ENCODE data around the gene CGB8. TPM values are rescaled to one million over a fixed set of nuclear protein-coding genes. Genes with fewer than 3 reads are reported as not detected.
A peak's percentile ranks its signal among the peaks of the same experiment; 100 is the strongest.
"Not testable (repeated sequence)": the region's sequence is repeated elsewhere in the genome, so short reads cannot be mapped to it uniquely, and the experiment has no call there.

Gene CGB8
- total RNA-seq, 1 experiment from 2014 or later = not detected

GRCh38 chr19:49036815-49037214 lies 12.1 kb downstream of the CGB8 start, which contains the start of gene CGB1:
CGB1 (minus strand) TSS chr19:49036895; CDS start chr19:49036711, 184 bp downstream.
- H3K9me3 ChIP-seq (ENCODE audit: control insufficient read depth, insufficient read depth, low read depth, low read length); BruUV-seq (replicated peaks); ATAC-seq; in situ Hi-C loops (cut with HindIII; ENCODE audit: low pct_unique_long_range_greater_than_20kb, low sequenced_read_pairs); H3K27me3 ChIP-seq (ENCODE audit: control insufficient read depth, insufficient read depth, low read length); CTCF ChIA-PET; intact Hi-C loops (cut with micrococcal nuclease; ENCODE audit: unreplicated experiment); POLR2A ChIA-PET; DNase-seq (ENCODE audit: low read depth, low spot score); H3K27ac ChIP-seq (ENCODE audit: low read length); H3K4me1 ChIP-seq (ENCODE audit: control insufficient read depth, insufficient read depth, low read length); H3K36me3 ChIP-seq (ENCODE audit: control insufficient read depth, insufficient read depth, low read length); H3K4me3 ChIP-seq (ENCODE audit: low read depth in 2 of 2, low read length in 2 of 2): not testable (repeated sequence)
- TF ChIP-seq CTCF (IDR thresholded peaks at IDR 0.05) = peak; percentile 80
- peak; percentile 54; the same call in 1 of the 2 replicates for TF ChIP-seq TCF7L2 (IDR thresholded peaks at IDR 0.05; ENCODE audit: low read depth, low read length)

- intact Hi-C loops (cut with micrococcal nuclease; ENCODE audit: unreplicated experiment); BruUV-seq (replicated peaks); POLR2A ChIA-PET; in situ Hi-C loops (cut with HindIII; ENCODE audit: low pct_unique_long_range_greater_than_20kb, low sequenced_read_pairs); H3K36me3 ChIP-seq (ENCODE audit: control insufficient read depth, insufficient read depth, low read length); H3K27me3 ChIP-seq (ENCODE audit: control insufficient read depth, insufficient read depth, low read length); CTCF ChIA-PET; H3K4me1 ChIP-seq (ENCODE audit: control insufficient read depth, insufficient read depth, low read length); H3K9me3 ChIP-seq (ENCODE audit: control insufficient read depth, insufficient read depth, low read depth, low read length); H3K4me3 ChIP-seq (ENCODE audit: low read depth in 2 of 2, low read length in 2 of 2); DNase-seq (ENCODE audit: low read depth, low spot score); ATAC-seq; H3K27ac ChIP-seq (ENCODE audit: low read length): not testable (repeated sequence)
- peak; percentile 69 for TF ChIP-seq CTCF (IDR thresholded peaks at IDR 0.05)
Measured at GRCh38 chr19:49031642-49032301, 17.1 kb downstream of the CGB8 start, which contains the start of gene CGB2. CGB2 (plus strand) TSS chr19:49031890; CDS start chr19:49032096, 206 bp downstream.

- H3K36me3 ChIP-seq (ENCODE audit: control insufficient read depth, insufficient read depth, low read length); ATAC-seq; CTCF ChIA-PET; POLR2A ChIA-PET; in situ Hi-C loops (cut with HindIII; ENCODE audit: low pct_unique_long_range_greater_than_20kb, low sequenced_read_pairs); H3K9me3 ChIP-seq (ENCODE audit: control insufficient read depth, insufficient read depth, low read depth, low read length); H3K4me1 ChIP-seq (ENCODE audit: control insufficient read depth, insufficient read depth, low read length); DNase-seq (ENCODE audit: low read depth, low spot score); H3K27me3 ChIP-seq (ENCODE audit: control insufficient read depth, insufficient read depth, low read length); H3K4me3 ChIP-seq (ENCODE audit: low read depth in 2 of 2, low read length in 2 of 2); H3K27ac ChIP-seq (ENCODE audit: low read length); intact Hi-C loops (cut with micrococcal nuclease; ENCODE audit: unreplicated experiment); BruUV-seq (replicated peaks): not testable (repeated sequence)
Measured at GRCh38 chr19:49030323-49030722, 18.6 kb downstream of the CGB8 start.

- H3K4me3 ChIP-seq (ENCODE audit: low read depth in 2 of 2, low read length in 2 of 2); ATAC-seq; H3K9me3 ChIP-seq (ENCODE audit: control insufficient read depth, insufficient read depth, low read depth, low read length); intact Hi-C loops (cut with micrococcal nuclease; ENCODE audit: unreplicated experiment); in situ Hi-C loops (cut with HindIII; ENCODE audit: low pct_unique_long_range_greater_than_20kb, low sequenced_read_pairs); H3K27me3 ChIP-seq (ENCODE audit: control insufficient read depth, insufficient read depth, low read length); H3K27ac ChIP-seq (ENCODE audit: low read length); H3K36me3 ChIP-seq (ENCODE audit: control insufficient read depth, insufficient read depth, low read length); BruUV-seq (replicated peaks); DNase-seq (ENCODE audit: low read depth, low spot score); POLR2A ChIA-PET; CTCF ChIA-PET; H3K4me1 ChIP-seq (ENCODE audit: control insufficient read depth, insufficient read depth, low read length): not testable (repeated sequence)
Measured at GRCh38 chr19:49029749-49030148, 19.2 kb downstream of the CGB8 start.

- H3K27ac ChIP-seq (ENCODE audit: low read length); POLR2A ChIA-PET; intact Hi-C loops (cut with micrococcal nuclease; ENCODE audit: unreplicated experiment); in situ Hi-C loops (cut with HindIII; ENCODE audit: low pct_unique_long_range_greater_than_20kb, low sequenced_read_pairs); H3K27me3 ChIP-seq (ENCODE audit: control insufficient read depth, insufficient read depth, low read length); BruUV-seq (replicated peaks); CTCF ChIA-PET; DNase-seq (ENCODE audit: low read depth, low spot score); H3K4me3 ChIP-seq (ENCODE audit: low read depth in 2 of 2, low read length in 2 of 2); ATAC-seq; H3K36me3 ChIP-seq (ENCODE audit: control insufficient read depth, insufficient read depth, low read length); H3K9me3 ChIP-seq (ENCODE audit: control insufficient read depth, insufficient read depth, low read depth, low read length); H3K4me1 ChIP-seq (ENCODE audit: control insufficient read depth, insufficient read depth, low read length): not testable (repeated sequence)
Measured at GRCh38 chr19:49028686-49029085, 20.2 kb downstream of the CGB8 start.

- in situ Hi-C loops (cut with HindIII; ENCODE audit: low pct_unique_long_range_greater_than_20kb, low sequenced_read_pairs); BruUV-seq (replicated peaks); ATAC-seq; H3K27ac ChIP-seq (ENCODE audit: low read length); H3K27me3 ChIP-seq (ENCODE audit: control insufficient read depth, insufficient read depth, low read length); POLR2A ChIA-PET; CTCF ChIA-PET; H3K4me3 ChIP-seq (ENCODE audit: low read depth in 2 of 2, low read length in 2 of 2); H3K36me3 ChIP-seq (ENCODE audit: control insufficient read depth, insufficient read depth, low read length); H3K9me3 ChIP-seq (ENCODE audit: control insufficient read depth, insufficient read depth, low read depth, low read length); H3K4me1 ChIP-seq (ENCODE audit: control insufficient read depth, insufficient read depth, low read length); intact Hi-C loops (cut with micrococcal nuclease; ENCODE audit: unreplicated experiment); DNase-seq (ENCODE audit: low read depth, low spot score): not testable (repeated sequence)
Measured at GRCh38 chr19:49025599-49025998, 23.3 kb downstream of the CGB8 start.
